IMR-90 (cell line): ENCODE measurements around the gene PIEZO1.

Source experiments
- POLR2A ChIP-seq: IDR thresholded peaks from 2 replicates; pipeline ENCODE4 v1.6.1; 2012; ENCODE audit warnings: mild to moderate bottlenecking, low read depth, low read length
- RAD21 ChIP-seq: IDR thresholded peaks from 2 replicates; pipeline ENCODE4 v1.6.1; 2012; ENCODE audit warnings: low read length, improper control_type of control experiment
- TF ChIP-seq, protein P1 (sequence below): conservative IDR thresholded peaks from 2 replicates; pipeline ENCODE4 v1.5.1; 2012; ENCODE audit warnings: mild to moderate bottlenecking, low read depth, low read length, improper control_type of control experiment

DNA sequence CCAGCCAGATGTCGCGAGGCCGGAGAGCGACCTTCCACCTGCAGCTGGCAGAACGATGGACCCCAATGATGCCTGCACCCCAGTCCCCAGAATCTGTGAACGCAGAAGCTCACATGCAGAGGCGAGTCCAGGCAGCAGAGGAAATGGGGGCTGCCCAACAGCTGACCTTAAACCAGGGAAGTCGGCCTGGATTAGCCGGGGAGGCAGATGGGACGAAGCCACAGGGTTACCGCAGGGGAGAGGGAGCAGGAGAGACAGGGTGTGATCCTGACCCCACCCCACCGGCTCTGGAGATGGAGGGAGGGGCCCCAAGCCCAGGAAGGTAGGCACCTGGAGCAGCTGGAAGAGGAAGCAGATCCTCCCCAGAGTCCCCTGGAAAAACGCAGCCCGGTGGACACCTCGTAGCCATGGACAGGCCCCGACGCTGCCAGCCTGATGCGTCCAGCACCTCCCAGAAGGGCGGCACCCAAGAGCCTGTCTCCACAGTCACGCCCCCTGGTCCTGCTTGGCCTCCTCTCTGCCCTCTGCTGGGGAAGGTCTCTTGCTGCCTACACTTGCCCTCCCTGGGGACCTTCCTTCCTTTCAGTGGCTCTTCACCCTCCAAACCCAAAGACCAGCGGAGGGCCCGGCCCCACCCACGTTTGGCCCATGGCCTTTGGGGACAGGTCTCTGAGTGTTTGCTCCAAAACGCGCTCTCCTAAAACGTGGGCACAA is 37.3 kb downstream of the PIEZO1 start:
- TF ChIP-seq, protein P1, sequence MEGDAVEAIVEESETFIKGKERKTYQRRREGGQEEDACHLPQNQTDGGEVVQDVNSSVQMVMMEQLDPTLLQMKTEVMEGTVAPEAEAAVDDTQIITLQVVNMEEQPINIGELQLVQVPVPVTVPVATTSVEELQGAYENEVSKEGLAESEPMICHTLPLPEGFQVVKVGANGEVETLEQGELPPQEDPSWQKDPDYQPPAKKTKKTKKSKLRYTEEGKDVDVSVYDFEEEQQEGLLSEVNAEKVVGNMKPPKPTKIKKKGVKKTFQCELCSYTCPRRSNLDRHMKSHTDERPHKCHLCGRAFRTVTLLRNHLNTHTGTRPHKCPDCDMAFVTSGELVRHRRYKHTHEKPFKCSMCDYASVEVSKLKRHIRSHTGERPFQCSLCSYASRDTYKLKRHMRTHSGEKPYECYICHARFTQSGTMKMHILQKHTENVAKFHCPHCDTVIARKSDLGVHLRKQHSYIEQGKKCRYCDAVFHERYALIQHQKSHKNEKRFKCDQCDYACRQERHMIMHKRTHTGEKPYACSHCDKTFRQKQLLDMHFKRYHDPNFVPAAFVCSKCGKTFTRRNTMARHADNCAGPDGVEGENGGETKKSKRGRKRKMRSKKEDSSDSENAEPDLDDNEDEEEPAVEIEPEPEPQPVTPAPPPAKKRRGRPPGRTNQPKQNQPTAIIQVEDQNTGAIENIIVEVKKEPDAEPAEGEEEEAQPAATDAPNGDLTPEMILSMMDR = peak; percentile 45
- no peak for TF ChIP-seq RAD21
- TF ChIP-seq POLR2A = no peak
